Loucy (cell line): ENCODE measurements around the gene NSD1.

Experiments
- EZH2phosphoT487 ChIP-seq: fragments of 200-600 bp; IDR thresholded peaks from 2 replicates; pipeline ENCODE4 v1.6.1; 2018; ENCODE audit warnings: antibody characterized with exemption, mild to moderate bottlenecking, moderate library complexity, borderline replicate concordance
- TF ChIP-seq, protein P1 (sequence below): fragments of 200-600 bp; sonication (generic); conservative IDR thresholded peaks from 2 replicates; pipeline ENCODE4 v1.5.1; 2014; ENCODE audit warnings: mild to moderate bottlenecking, antibody characterized with exemption, low read length

DNA sequence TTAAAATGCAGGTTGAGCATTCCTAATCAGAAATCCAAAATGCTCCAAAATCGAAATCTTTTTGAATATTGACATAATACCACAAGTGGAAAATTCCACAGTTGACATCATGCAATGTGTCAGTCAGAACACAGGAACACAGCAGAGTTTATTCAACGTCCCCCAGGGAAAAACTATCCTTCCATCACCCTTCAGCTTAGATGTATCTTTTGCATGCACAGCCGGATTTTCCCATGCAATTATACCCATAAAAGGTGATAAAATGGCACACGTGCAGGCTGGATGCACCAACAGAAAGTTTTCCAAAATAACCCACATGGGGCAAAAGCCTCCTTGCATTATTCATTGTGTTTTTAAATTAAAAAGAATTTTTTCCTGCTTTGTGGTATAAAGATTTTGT lies 98.8 kb downstream of the NSD1 start:
- TF ChIP-seq, protein P1, sequence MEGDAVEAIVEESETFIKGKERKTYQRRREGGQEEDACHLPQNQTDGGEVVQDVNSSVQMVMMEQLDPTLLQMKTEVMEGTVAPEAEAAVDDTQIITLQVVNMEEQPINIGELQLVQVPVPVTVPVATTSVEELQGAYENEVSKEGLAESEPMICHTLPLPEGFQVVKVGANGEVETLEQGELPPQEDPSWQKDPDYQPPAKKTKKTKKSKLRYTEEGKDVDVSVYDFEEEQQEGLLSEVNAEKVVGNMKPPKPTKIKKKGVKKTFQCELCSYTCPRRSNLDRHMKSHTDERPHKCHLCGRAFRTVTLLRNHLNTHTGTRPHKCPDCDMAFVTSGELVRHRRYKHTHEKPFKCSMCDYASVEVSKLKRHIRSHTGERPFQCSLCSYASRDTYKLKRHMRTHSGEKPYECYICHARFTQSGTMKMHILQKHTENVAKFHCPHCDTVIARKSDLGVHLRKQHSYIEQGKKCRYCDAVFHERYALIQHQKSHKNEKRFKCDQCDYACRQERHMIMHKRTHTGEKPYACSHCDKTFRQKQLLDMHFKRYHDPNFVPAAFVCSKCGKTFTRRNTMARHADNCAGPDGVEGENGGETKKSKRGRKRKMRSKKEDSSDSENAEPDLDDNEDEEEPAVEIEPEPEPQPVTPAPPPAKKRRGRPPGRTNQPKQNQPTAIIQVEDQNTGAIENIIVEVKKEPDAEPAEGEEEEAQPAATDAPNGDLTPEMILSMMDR: no peak
- TF ChIP-seq EZH2phosphoT487: no peak
